ENCODE results near the gene EPS8L3. TPM values are rescaled to one million over a fixed set of nuclear protein-coding genes. Genes with fewer than 3 reads are reported as not detected.
"Not testable (repeated sequence)": the region's sequence is repeated elsewhere in the genome, so short reads cannot be mapped to it uniquely, and the experiment has no call there.

Gene EPS8L3
- polyA plus RNA-seq, 1 donor: 343 TPM

- Histone ChIP-seq H3K9me3 (ENCODE audit: control insufficient read depth, low read depth, low read length) (no peaks in the 10 kb centered on the region), H3K27ac (ENCODE audit: low read length) (peak overlapping the region; percentile 97), H3K4me3 (ENCODE audit: low read length) (peak overlapping the region; percentile 92), H3K36me3 (ENCODE audit: control insufficient read depth, insufficient read depth, low read length) (peaks cover 37% of the 10 kb centered on the region), H3K27me3 (ENCODE audit: control insufficient read depth, insufficient read depth, low read length) (no peaks in the 10 kb centered on the region), H3K4me1 (ENCODE audit: control insufficient read depth, insufficient read depth, low read length) (peaks cover 55% of the 10 kb centered on the region)
- no CpG with 5 or more reads among the region's 11 CpGs for WGBS (ENCODE audit: insufficient coverage, low lambda C conversion rate)
- peak; percentile 47 to 83 for DNase-seq
These were observed 690 bp downstream of the EPS8L3 start for GRCh38 chr1:109762821-109763645.

- no CpG with 5 or more reads among the region's 7 CpGs for WGBS (ENCODE audit: insufficient coverage, low lambda C conversion rate)
- H3K36me3 ChIP-seq (ENCODE audit: control insufficient read depth, insufficient read depth, low read length): peaks cover 46% of the 10 kb centered on the region
- no peaks in the 10 kb centered on the region for H3K27me3 ChIP-seq (ENCODE audit: control insufficient read depth, insufficient read depth, low read length)
- peak overlapping the region; percentile 97 for H3K27ac ChIP-seq (ENCODE audit: low read length)
- DNase-seq: no peak
- peaks cover 52% of the 10 kb centered on the region for H3K4me1 ChIP-seq (ENCODE audit: control insufficient read depth, insufficient read depth, low read length)
- H3K9me3 ChIP-seq (ENCODE audit: control insufficient read depth, low read depth, low read length): no peaks in the 10 kb centered on the region
- H3K4me3 ChIP-seq (ENCODE audit: low read length): peak overlapping the region; percentile 92
These were observed 1.6 kb downstream of the EPS8L3 start for GRCh38 chr1:109762039-109762585.

GRCh38 chr1:109761227-109762038, 2.3 kb downstream of the EPS8L3 start:
- Histone ChIP-seq H3K36me3 (ENCODE audit: control insufficient read depth, insufficient read depth, low read length) (peaks cover 53% of the 10 kb centered on the region), H3K4me1 (ENCODE audit: control insufficient read depth, insufficient read depth, low read length) (peaks cover 46% of the 10 kb centered on the region), H3K4me3 (ENCODE audit: low read length) (peak overlapping the region; percentile 92), H3K9me3 (ENCODE audit: control insufficient read depth, low read depth, low read length) (no peaks in the 10 kb centered on the region), H3K27me3 (ENCODE audit: control insufficient read depth, insufficient read depth, low read length) (no peaks in the 10 kb centered on the region), H3K27ac (ENCODE audit: low read length) (no peak overlapping the region)
- 20% methylated on average over 1 of the region's 14 CpGs for WGBS (ENCODE audit: insufficient coverage, low lambda C conversion rate)
- no peak for DNase-seq

- H3K4me3 ChIP-seq (ENCODE audit: low read length): no peak overlapping the region
- WGBS (ENCODE audit: insufficient coverage, low lambda C conversion rate): no CpG with 5 or more reads among the region's 7 CpGs
- no peaks in the 10 kb centered on the region for H3K9me3 ChIP-seq (ENCODE audit: control insufficient read depth, low read depth, low read length)
- no peak for DNase-seq
- H3K27ac ChIP-seq (ENCODE audit: low read length): no peak overlapping the region
- peaks cover 39% of the 10 kb centered on the region for H3K4me1 ChIP-seq (ENCODE audit: control insufficient read depth, insufficient read depth, low read length)
- no peaks in the 10 kb centered on the region for H3K27me3 ChIP-seq (ENCODE audit: control insufficient read depth, insufficient read depth, low read length)
- peaks cover 59% of the 10 kb centered on the region for H3K36me3 ChIP-seq (ENCODE audit: control insufficient read depth, insufficient read depth, low read length)
These were observed 3.0 kb downstream of the EPS8L3 start for GRCh38 chr1:109760581-109761226.

- DNase-seq: no peak
- Histone ChIP-seq H3K4me3 (ENCODE audit: low read length) (no peak overlapping the region), H3K4me1 (ENCODE audit: control insufficient read depth, insufficient read depth, low read length) (peaks cover 29% of the 10 kb centered on the region), H3K9me3 (ENCODE audit: control insufficient read depth, low read depth, low read length) (no peaks in the 10 kb centered on the region), H3K27me3 (ENCODE audit: control insufficient read depth, insufficient read depth, low read length) (no peaks in the 10 kb centered on the region), H3K27ac (ENCODE audit: low read length) (no peak overlapping the region), H3K36me3 (ENCODE audit: control insufficient read depth, insufficient read depth, low read length) (peaks cover 63% of the 10 kb centered on the region)
- 90% methylated on average over 2 of the region's 11 CpGs for WGBS (ENCODE audit: insufficient coverage, low lambda C conversion rate)
These were observed 4.0 kb downstream of the EPS8L3 start for GRCh38 chr1:109759513-109760334.

- whole genome bisulfite sequencing (ENCODE audit: insufficient coverage, low lambda C conversion rate): no CpG with 5 or more reads among the region's 13 CpGs
- Histone ChIP-seq H3K36me3 (ENCODE audit: control insufficient read depth, insufficient read depth, low read length) (peaks cover 70% of the 10 kb centered on the region), H3K4me1 (ENCODE audit: control insufficient read depth, insufficient read depth, low read length) (peaks cover 20% of the 10 kb centered on the region), H3K27me3 (ENCODE audit: control insufficient read depth, insufficient read depth, low read length) (no peaks in the 10 kb centered on the region), H3K9me3 (ENCODE audit: control insufficient read depth, low read depth, low read length) (no peaks in the 10 kb centered on the region), H3K4me3 (ENCODE audit: low read length) (no peak overlapping the region), H3K27ac (ENCODE audit: low read length) (no peak overlapping the region)
- DNase-seq: no peak
These were observed 5.6 kb downstream of the EPS8L3 start for GRCh38 chr1:109757936-109758786.

- H3K4me3 ChIP-seq (ENCODE audit: low read length): no peak overlapping the region
- peaks cover 13% of the 10 kb centered on the region for H3K4me1 ChIP-seq (ENCODE audit: control insufficient read depth, insufficient read depth, low read length)
- H3K9me3 ChIP-seq (ENCODE audit: control insufficient read depth, low read depth, low read length): no peaks in the 10 kb centered on the region
- DNase-seq: no peak
- peaks cover 81% of the 10 kb centered on the region for H3K36me3 ChIP-seq (ENCODE audit: control insufficient read depth, insufficient read depth, low read length)
- no CpG with 5 or more reads among the region's 7 CpGs for WGBS (ENCODE audit: insufficient coverage, low lambda C conversion rate)
- H3K27me3 ChIP-seq (ENCODE audit: control insufficient read depth, insufficient read depth, low read length): no peaks in the 10 kb centered on the region
- no peak overlapping the region for H3K27ac ChIP-seq (ENCODE audit: low read length)
These were observed 6.7 kb downstream of the EPS8L3 start for GRCh38 chr1:109756848-109757521.

GRCh38 chr1:109756325-109756724, 7.4 kb downstream of the EPS8L3 start:
- not testable (repeated sequence) for H3K9me3 ChIP-seq (ENCODE audit: control insufficient read depth, low read depth, low read length); H3K27ac ChIP-seq (ENCODE audit: low read length); DNase-seq; H3K4me3 ChIP-seq (ENCODE audit: low read length); H3K27me3 ChIP-seq (ENCODE audit: control insufficient read depth, insufficient read depth, low read length)
- WGBS (ENCODE audit: insufficient coverage, low lambda C conversion rate): 86% methylated on average over 1 of the region's 5 CpGs
- peaks cover 83% of the 10 kb centered on the region for H3K36me3 ChIP-seq (ENCODE audit: control insufficient read depth, insufficient read depth, low read length)
- H3K4me1 ChIP-seq (ENCODE audit: control insufficient read depth, insufficient read depth, low read length): peaks cover 11% of the 10 kb centered on the region

GRCh38 chr1:109754738-109755137, 9.0 kb downstream of the EPS8L3 start:
- Histone ChIP-seq H3K27me3 (ENCODE audit: control insufficient read depth, insufficient read depth, low read length) (no peaks in the 10 kb centered on the region), H3K36me3 (ENCODE audit: control insufficient read depth, insufficient read depth, low read length) (peaks cover 84% of the 10 kb centered on the region), H3K27ac (ENCODE audit: low read length) (no peak overlapping the region), H3K9me3 (ENCODE audit: control insufficient read depth, low read depth, low read length) (no peaks in the 10 kb centered on the region), H3K4me1 (ENCODE audit: control insufficient read depth, insufficient read depth, low read length) (peaks cover 2% of the 10 kb centered on the region), H3K4me3 (ENCODE audit: low read length) (no peak overlapping the region)
- DNase-seq: no peak
- 73% methylated on average over 2 of the region's 2 CpGs for WGBS (ENCODE audit: insufficient coverage, low lambda C conversion rate)
